SK-N-SH (cell line): ENCODE measurements around the gene SLC22A17. TPM values are rescaled to one million over a fixed set of nuclear protein-coding genes. Genes with fewer than 3 reads are reported as not detected.

Experiments used
- CTCF ChIA-PET: fragments of 300-600, 350-600 bp; formaldehyde crosslinking; extraction: SDS; loops from one replicate; lab custom pipeline; 2021; lab: Yijun Ruan, JAX
- POLR2A ChIA-PET: fragments of 350-600 bp; sonication (Branson Sonifier 250); formaldehyde crosslinking; extraction: SDS; loops from one replicate; lab custom pipeline; 2020; ENCODE audit warnings: antibody characterized with exemption, inconsistent platforms; lab: Yijun Ruan, JAX
- DNase-seq: peaks from one replicate; pipeline ENCODE4 v3.0.0; 2012
- H2AFZ ChIP-seq: fragments of 200-600 bp; sonication (generic); 2 replicates; pipeline ENCODE4 v1.8.1; 2016; ENCODE audit warnings: antibody characterized with exemption, mild to moderate bottlenecking, low read depth
- H3F3A ChIP-seq: fragments of 200-600 bp; sonication (generic); replicated peaks from 2 replicates; pipeline ENCODE3; 2016; ENCODE audit warnings: antibody characterized with exemption, mild to moderate bottlenecking; ENCODE audit not compliant: insufficient read depth
- H3K27ac ChIP-seq, 2 experiments: fragments of 200-500 bp in 1 of 2; fragments of 200-600 bp in 1 of 2; sonication (Bioruptor generic) in 1 of 2; sonication (generic), shearing (Covaris generic) in 1 of 2; 2 replicates each; pipeline versions ENCODE4 v1.5.1 to v1.6.1; 2014 to 2016; ENCODE audit warnings: low read depth in 2 of 2, inconsistent platforms in 1 of 2, low read length in 1 of 2, mild to moderate bottlenecking in 1 of 2, mixed read lengths in 1 of 2
- H3K27me3 ChIP-seq: fragments of 200-600 bp; sonication (generic), shearing (Covaris generic); 2 replicates; pipeline ENCODE4 v1.6.1; 2016; ENCODE audit warnings: mixed run types; ENCODE audit not compliant: insufficient read depth
- H3K36me3 ChIP-seq, 2 experiments: fragments of 200-500 bp in 1 of 2; fragments of 200-600 bp in 1 of 2; sonication (Bioruptor generic) in 1 of 2; sonication (generic) in 1 of 2; replicated peaks in 1 of 2; 2 replicates each; pipeline versions ENCODE3 to v1.5.1; 2014 to 2016; ENCODE audit warnings: low read length in 1 of 2, mild to moderate bottlenecking in 1 of 2; ENCODE audit not compliant: insufficient read depth in 2 of 2, control insufficient read depth in 1 of 2
- H3K4me1 ChIP-seq, 2 experiments: fragments of 200-500 bp in 1 of 2; fragments of 200-600 bp in 1 of 2; sonication (Bioruptor generic) in 1 of 2; sonication (generic), shearing (Covaris generic) in 1 of 2; 2 replicates each; pipeline versions ENCODE4 v1.5.1 to v1.6.1; 2014 to 2016; ENCODE audit warnings: low read depth in 1 of 2, low read length in 1 of 2, mixed run types in 1 of 2; ENCODE audit not compliant: insufficient read depth in 2 of 2, control insufficient read depth in 1 of 2
- H3K4me2 ChIP-seq: fragments of 200-600 bp; sonication (generic), shearing (Covaris generic); 2 replicates; pipeline ENCODE4 v1.6.1; 2017; ENCODE audit warnings: mixed run types
- H3K4me3 ChIP-seq, 2 experiments: fragments of 200-500 bp in 1 of 2; fragments of 200-600 bp in 1 of 2; sonication (Bioruptor generic) in 1 of 2; sonication (generic), shearing (Covaris generic) in 1 of 2; 2 replicates each; pipeline versions ENCODE4 v1.5.1 to v1.8.1; 2014 to 2016; ENCODE audit warnings: low read depth in 2 of 2, inconsistent platforms in 1 of 2, low read length in 1 of 2, mild to moderate bottlenecking in 1 of 2, mixed read lengths in 1 of 2, moderate library complexity in 1 of 2
- H3K79me2 ChIP-seq: fragments of 200-600 bp; sonication (generic); 2 replicates; pipeline ENCODE4 v1.8.1; 2017; ENCODE audit warnings: mild to moderate bottlenecking; ENCODE audit not compliant: insufficient read depth
- H3K9ac ChIP-seq: fragments of 200-600 bp; sonication (generic); 2 replicates; pipeline ENCODE4 v1.6.1; 2017; ENCODE audit warnings: mixed run types
- H3K9me2 ChIP-seq: fragments of 200-600 bp; sonication (generic); 2 replicates; pipeline ENCODE4 v1.6.1; 2017; ENCODE audit warnings: mixed run types
- H3K9me3 ChIP-seq: fragments of 200-600 bp; sonication (generic); 2 replicates; pipeline ENCODE4 v1.6.1; 2017; ENCODE audit warnings: mixed run types, mild to moderate bottlenecking, moderate library complexity
- H4K20me1 ChIP-seq: fragments of 200-600 bp; sonication (generic); 2 replicates; pipeline ENCODE4 v1.6.1; 2017; ENCODE audit warnings: mild to moderate bottlenecking, mixed run types; ENCODE audit not compliant: insufficient read depth
- EP300 ChIP-seq, 2 experiments: IDR thresholded peaks; 2 replicates each; pipeline versions ENCODE4 v1.4.0 to v1.6.1; 2012; ENCODE audit warnings: borderline replicate concordance in 1 of 2, low read depth in 1 of 2, low read length in 1 of 2
- FOXJ3 ChIP-seq: sonication (generic); formaldehyde crosslinking; IDR thresholded peaks from 2 replicates; pipeline ENCODE4 v1.5.1; 2020; ENCODE audit warnings: mild to moderate bottlenecking, missing genetic modification reagents
- GABPA ChIP-seq: IDR thresholded peaks from 2 replicates; pipeline ENCODE4 v1.4.0; 2012; ENCODE audit warnings: low read depth, mild to moderate bottlenecking
- GATA2 ChIP-seq: sonication (generic); formaldehyde crosslinking; IDR thresholded peaks from 2 replicates; pipeline ENCODE4 v1.5.0; 2020; ENCODE audit warnings: mild to moderate bottlenecking, missing genetic modification reagents
- JUND ChIP-seq: IDR thresholded peaks from 2 replicates; pipeline ENCODE4 v1.4.0; 2012
- MXI1 ChIP-seq: IDR thresholded peaks from 2 replicates; pipeline ENCODE4 v1.6.1; 2012; ENCODE audit warnings: mild to moderate bottlenecking, low read depth, low read length, improper control_type of control experiment
- NRF1 ChIP-seq: IDR thresholded peaks from 2 replicates; pipeline ENCODE4 v1.6.1; 2012; ENCODE audit warnings: low read depth, mild to moderate bottlenecking, low read length
- POLR2AphosphoS5 ChIP-seq: IDR thresholded peaks from 2 replicates; pipeline ENCODE4 v1.6.1; 2012; ENCODE audit warnings: low read depth, low read length
- RAD21 ChIP-seq: IDR thresholded peaks from 2 replicates; pipeline ENCODE4 v1.6.1; 2012; ENCODE audit warnings: mild to moderate bottlenecking, low read length
- RCOR1 ChIP-seq: fragments of 150-350 bp; IDR thresholded peaks from 2 replicates; pipeline ENCODE4 v1.6.1; 2017; ENCODE audit warnings: antibody characterized with exemption, low read length
- TAF1 ChIP-seq: IDR thresholded peaks from 2 replicates; pipeline ENCODE4 v1.6.1; 2012; ENCODE audit warnings: low read depth, mild to moderate bottlenecking, low read length, moderate library complexity, borderline replicate concordance
- TCF12 ChIP-seq: IDR thresholded peaks from 2 replicates; pipeline ENCODE4 v1.4.0; 2012
- WGBS: methylation state at CpG from one replicate; pipeline ENCODE4 v1.1.6; 2017; ENCODE audit warnings: low lambda C conversion rate; 5-methylcytosine and 5-hydroxymethylcytosine counted together
- polyA plus RNA-seq, 3 experiments: library from polyadenylated mRNA; depleted of rRNA; stranded (reverse); fragments of >200 nt; gene quantifications; 2 replicates each; pipeline ENCODE4 v1.2.3, GENCODE V29; 2012
- TF ChIP-seq, protein P1 (sequence below): fragments of 150-350 bp; IDR thresholded peaks from 2 replicates; pipeline ENCODE4 v1.6.1; 2017; ENCODE audit warnings: antibody characterized with exemption, low read length, low read depth, borderline replicate concordance
- TF ChIP-seq, protein P2 (sequence below): fragments of 200-600 bp; sonication (generic); IDR thresholded peaks from 2 replicates; pipeline ENCODE4 v1.6.1; 2017; ENCODE audit warnings: antibody characterized with exemption, mild to moderate bottlenecking, moderate library complexity

SLC22A17 gene
- polyA plus RNA-seq, 1 of the 3 experiments (the other 2 are of a cell fraction), result 27.2 TPM

DNA sequence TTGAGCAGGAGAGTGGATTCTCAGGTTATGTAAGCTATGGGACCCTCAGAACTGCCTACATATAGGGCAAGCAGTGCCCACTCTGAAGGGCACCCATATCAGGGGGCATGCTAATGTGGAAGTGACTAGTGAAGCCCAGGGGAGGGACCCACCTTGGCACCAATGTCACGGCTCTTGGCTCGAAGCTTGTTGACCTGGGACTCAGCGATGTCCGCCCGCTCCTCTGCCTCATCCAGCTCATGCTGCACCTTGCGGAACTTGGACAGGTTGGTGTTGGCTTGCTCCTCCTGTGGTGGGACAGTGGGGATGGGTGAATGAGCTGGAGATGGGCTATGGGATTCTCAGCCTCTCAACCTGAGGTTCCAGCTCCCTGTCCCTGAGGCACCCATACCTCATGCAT lies 29.6 kb upstream of the SLC22A17 start:
- ChIA-PET CTCF (interaction anchor here (1.1 to 8.2 kb wide), 6 partner anchors 13 to 87 kb away, joined by 3 to 179 read pairs (median 5); partner anchors contain the start of gene PABPN1), POLR2A (interaction anchor here (0.5 kb wide), 1 partner anchor 113 kb away, joined by 3 read pairs; no protein-coding TSS in a partner anchor)
- Histone ChIP-seq H3K4me3 (no peak overlapping the region), H3K9ac (no peak overlapping the region), H3K27ac (no peak overlapping the region), H3K27me3 (peaks cover 8% of the 10 kb centered on the region), H3K9me2 (no peaks in the 10 kb centered on the region), H3K79me2 (no peaks in the 10 kb centered on the region), H3K9me3 (no peaks in the 10 kb centered on the region), H3F3A (no peaks in the 10 kb centered on the region), H3K36me3 (no peaks in the 10 kb centered on the region), H2AFZ (no peak overlapping the region), H3K4me1 (peaks cover 0 to 3% of the 10 kb centered on the region in 2 experiments; a peak in 1 of 4 replicates), H4K20me1 (no peaks in the 10 kb centered on the region), H3K4me2 (no peak overlapping the region)
- no peak for TF ChIP-seq TAF1
- TF ChIP-seq, protein P1, sequence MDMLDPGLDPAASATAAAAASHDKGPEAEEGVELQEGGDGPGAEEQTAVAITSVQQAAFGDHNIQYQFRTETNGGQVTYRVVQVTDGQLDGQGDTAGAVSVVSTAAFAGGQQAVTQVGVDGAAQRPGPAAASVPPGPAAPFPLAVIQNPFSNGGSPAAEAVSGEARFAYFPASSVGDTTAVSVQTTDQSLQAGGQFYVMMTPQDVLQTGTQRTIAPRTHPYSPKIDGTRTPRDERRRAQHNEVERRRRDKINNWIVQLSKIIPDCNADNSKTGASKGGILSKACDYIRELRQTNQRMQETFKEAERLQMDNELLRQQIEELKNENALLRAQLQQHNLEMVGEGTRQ, result no peak
- TF ChIP-seq, protein P2, sequence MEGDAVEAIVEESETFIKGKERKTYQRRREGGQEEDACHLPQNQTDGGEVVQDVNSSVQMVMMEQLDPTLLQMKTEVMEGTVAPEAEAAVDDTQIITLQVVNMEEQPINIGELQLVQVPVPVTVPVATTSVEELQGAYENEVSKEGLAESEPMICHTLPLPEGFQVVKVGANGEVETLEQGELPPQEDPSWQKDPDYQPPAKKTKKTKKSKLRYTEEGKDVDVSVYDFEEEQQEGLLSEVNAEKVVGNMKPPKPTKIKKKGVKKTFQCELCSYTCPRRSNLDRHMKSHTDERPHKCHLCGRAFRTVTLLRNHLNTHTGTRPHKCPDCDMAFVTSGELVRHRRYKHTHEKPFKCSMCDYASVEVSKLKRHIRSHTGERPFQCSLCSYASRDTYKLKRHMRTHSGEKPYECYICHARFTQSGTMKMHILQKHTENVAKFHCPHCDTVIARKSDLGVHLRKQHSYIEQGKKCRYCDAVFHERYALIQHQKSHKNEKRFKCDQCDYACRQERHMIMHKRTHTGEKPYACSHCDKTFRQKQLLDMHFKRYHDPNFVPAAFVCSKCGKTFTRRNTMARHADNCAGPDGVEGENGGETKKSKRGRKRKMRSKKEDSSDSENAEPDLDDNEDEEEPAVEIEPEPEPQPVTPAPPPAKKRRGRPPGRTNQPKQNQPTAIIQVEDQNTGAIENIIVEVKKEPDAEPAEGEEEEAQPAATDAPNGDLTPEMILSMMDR, result no peak
- TF ChIP-seq JUND, result no peak
- TF ChIP-seq RAD21, result no peak
- no peak for TF ChIP-seq EP300 (IDR thresholded peaks at IDR 0.05; ENCODE audit: borderline replicate concordance in 1 of 2, low read depth in 1 of 2, low read length in 1 of 2)
- no peak for TF ChIP-seq MXI1
- no peak for TF ChIP-seq RCOR1
- 68% methylated on average over 6 of the region's 6 CpGs for WGBS
- DNase-seq, result no peak

DNA sequence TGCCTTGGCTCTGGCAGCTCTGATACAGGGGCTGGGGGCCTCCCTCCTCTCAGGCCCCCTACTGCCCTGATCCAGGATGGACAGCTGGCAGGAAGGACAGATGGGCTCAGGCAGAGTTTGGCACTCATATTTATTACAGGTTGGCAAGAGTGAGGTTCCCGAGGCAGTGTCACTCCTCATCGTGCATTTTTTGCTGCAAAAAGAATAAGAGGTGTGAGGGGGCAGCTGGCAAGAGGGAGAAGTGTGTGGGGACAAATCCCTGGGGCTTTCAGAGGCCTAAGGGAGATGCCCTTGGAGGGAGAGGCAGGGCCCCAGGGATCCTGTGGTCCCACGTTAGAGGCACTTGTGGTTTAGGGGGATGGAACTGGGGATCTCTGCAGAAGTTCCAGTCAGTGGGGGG lies 29.2 kb upstream of the SLC22A17 start:
- 6% methylated on average over 3 of the region's 3 CpGs for WGBS
- Histone ChIP-seq H3K9ac (no peak overlapping the region), H3K27me3 (peaks cover 8% of the 10 kb centered on the region), H3K27ac (no peak overlapping the region), H2AFZ (no peak overlapping the region), H3F3A (no peaks in the 10 kb centered on the region), H3K4me2 (no peak overlapping the region), H3K9me2 (no peaks in the 10 kb centered on the region), H3K36me3 (no peaks in the 10 kb centered on the region), H3K4me1 (peaks cover 0 to 3% of the 10 kb centered on the region in 2 experiments; a peak in 1 of 4 replicates), H3K79me2 (no peaks in the 10 kb centered on the region), H3K4me3 (no peak overlapping the region), H4K20me1 (no peaks in the 10 kb centered on the region), H3K9me3 (no peaks in the 10 kb centered on the region)
- POLR2A ChIA-PET, result no interaction called here
- DNase-seq, result no peak
- CTCF ChIA-PET, result interaction anchor here (1.2 to 8.2 kb wide), 4 partner anchors 15 to 87 kb away, joined by 3 to 179 read pairs (median 22); partner anchors contain the start of gene PABPN1
- TF ChIP-seq GATA2 (CRISPR knock-in tag) (no peak), GABPA (no peak), FOXJ3 (CRISPR knock-in tag) (no peak), NRF1 (no peak), POLR2AphosphoS5 (no peak), TCF12 (no peak)
